Karpas-422 (cell line): ENCODE measurements around the gene C6orf52. TPM values are rescaled to one million over a fixed set of nuclear protein-coding genes. Genes with fewer than 3 reads are reported as not detected.
"Not testable (repeated sequence)": the region's sequence is repeated elsewhere in the genome, so short reads cannot be mapped to it uniquely, and the experiment has no call there.

Experiments used
- DNase-seq: peaks from one replicate; pipeline ENCODE4 v3.0.0-alpha.2; 2015
- H2AFZ ChIP-seq: fragments of 200-600 bp; sonication (generic); 2 replicates; pipeline ENCODE4 v1.6.1; 2014; ENCODE audit warnings: antibody characterized with exemption, low read length, mixed read lengths
- H3K27ac ChIP-seq: fragments of 200-600 bp; sonication (generic); 2 replicates; pipeline ENCODE4 v1.5.1; 2014; ENCODE audit warnings: mild to moderate bottlenecking, low read length, moderate library complexity
- H3K27me3 ChIP-seq: fragments of 200-600 bp; sonication (generic); 2 replicates; pipeline ENCODE4 v1.6.1; 2014; ENCODE audit warnings: low read length, mixed read lengths
- H3K36me3 ChIP-seq: fragments of 200-600 bp; sonication (generic); 2 replicates; pipeline ENCODE4 v1.6.1; 2014; ENCODE audit warnings: low read length, mixed read lengths; ENCODE audit not compliant: insufficient read depth
- H3K4me1 ChIP-seq: fragments of 200-600 bp; sonication (generic); 2 replicates; pipeline ENCODE4 v1.6.1; 2014; ENCODE audit warnings: mild to moderate bottlenecking, low read length, mixed read lengths
- H3K4me2 ChIP-seq: fragments of 200-600 bp; sonication (generic); 2 replicates; pipeline ENCODE4 v1.6.1; 2014; ENCODE audit warnings: low read length, low read depth, mild to moderate bottlenecking; ENCODE audit not compliant: poor library complexity, severe bottlenecking
- H3K4me3 ChIP-seq: fragments of 200-600 bp; sonication (generic); 2 replicates; pipeline ENCODE4 v1.5.1; 2014; ENCODE audit warnings: mild to moderate bottlenecking, antibody characterized with exemption, low read length, mixed read lengths
- H3K79me2 ChIP-seq: fragments of 200-600 bp; sonication (generic); 2 replicates; pipeline ENCODE4 v1.6.1; 2014; ENCODE audit warnings: mild to moderate bottlenecking, low read length, mixed read lengths
- H3K9ac ChIP-seq: fragments of 200-600 bp; sonication (generic); 2 replicates; pipeline ENCODE4 v1.6.0; 2014; ENCODE audit warnings: low read length
- H3K9me2 ChIP-seq: fragments of 200-600 bp; sonication (generic), shearing (Covaris generic); replicated peaks from 2 replicates; pipeline ENCODE4 v1.6.0; 2014; ENCODE audit warnings: mild to moderate bottlenecking, low read length, moderate library complexity; ENCODE audit not compliant: insufficient read depth
- H3K9me3 ChIP-seq: fragments of 300-700, 200-600 bp; sonication (generic); 2 replicates; pipeline ENCODE4 v1.6.1; 2014; ENCODE audit warnings: low read length, mixed read lengths
- H4K20me1 ChIP-seq: fragments of 200-600 bp; sonication (generic); 2 replicates; pipeline ENCODE4 v1.6.1; 2014; ENCODE audit warnings: mild to moderate bottlenecking, antibody characterized with exemption, low read length, low read depth; ENCODE audit not compliant: insufficient read depth
- total RNA-seq: library from RNA; depleted of rRNA; stranded (reverse); fragments of >200 nt; shearing (Covaris generic); gene quantifications from 2 replicates; pipeline ENCODE4 v1.2.3, GENCODE V29; 2014; ENCODE audit warnings: low replicate concordance

Gene C6orf52
- total RNA-seq, 1 experiment from 2014 or later: not detected

- H2AFZ ChIP-seq: no peak overlapping the region
- H3K4me1 ChIP-seq: peaks cover 5% of the 10 kb centered on the region; the same call in 1 of the 2 replicates
- no peak overlapping the region for H3K4me2 ChIP-seq
- no peak overlapping the region for H3K9ac ChIP-seq
- DNase-seq: no peak
- H3K4me3 ChIP-seq: no peak overlapping the region
- no peaks in the 10 kb centered on the region for H3K27me3 ChIP-seq
- H3K79me2 ChIP-seq: no peaks in the 10 kb centered on the region
- no peaks in the 10 kb centered on the region for H3K9me2 ChIP-seq
- no peaks in the 10 kb centered on the region for H4K20me1 ChIP-seq
- no peaks in the 10 kb centered on the region for H3K9me3 ChIP-seq
- H3K36me3 ChIP-seq: no peaks in the 10 kb centered on the region
- H3K27ac ChIP-seq: no peak overlapping the region
Measured at GRCh38 chr6:10681795-10682194, 12.6 kb downstream of the C6orf52 start.

DNA sequence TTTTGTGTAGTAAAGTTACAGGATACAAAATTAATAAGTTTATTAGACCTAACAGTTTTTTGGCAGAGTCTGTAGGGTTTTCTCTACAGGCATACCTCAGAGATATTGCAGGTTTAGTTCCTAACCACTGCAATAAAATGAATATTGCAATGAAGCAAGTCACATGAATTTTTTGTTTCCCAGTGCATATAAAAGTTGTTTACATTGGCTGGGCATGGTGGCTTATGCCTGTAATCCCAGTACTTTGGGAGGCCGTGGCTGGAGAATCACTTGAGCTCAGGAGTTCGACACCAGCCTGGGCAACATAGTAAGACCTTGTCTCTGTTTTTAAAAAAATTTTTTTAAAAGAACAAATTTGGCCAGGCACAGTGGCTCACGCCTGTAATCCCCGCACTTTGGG, 16.0 kb downstream of the C6orf52 start:
- no peak overlapping the region for H3K4me2 ChIP-seq
- H2AFZ ChIP-seq: no peak overlapping the region
- no peaks in the 10 kb centered on the region for H3K4me1 ChIP-seq
- no peak overlapping the region for H3K9ac ChIP-seq
- H3K9me3 ChIP-seq: no peaks in the 10 kb centered on the region
- H3K27me3 ChIP-seq: no peaks in the 10 kb centered on the region
- H3K27ac ChIP-seq: no peak overlapping the region
- H3K4me3 ChIP-seq: no peak overlapping the region
- no peaks in the 10 kb centered on the region for H3K79me2 ChIP-seq
- no peaks in the 10 kb centered on the region for H3K36me3 ChIP-seq
- no peaks in the 10 kb centered on the region for H4K20me1 ChIP-seq
- no peaks in the 10 kb centered on the region for H3K9me2 ChIP-seq
- no peak for DNase-seq

GRCh38 chr6:10676403-10676802, 18.0 kb downstream of the C6orf52 start:
- DNase-seq: no peak
- H3K79me2 ChIP-seq: no peaks in the 10 kb centered on the region
- H3K9ac ChIP-seq: no peak overlapping the region
- no peak overlapping the region for H3K4me3 ChIP-seq
- H3K4me1 ChIP-seq: no peaks in the 10 kb centered on the region
- no peaks in the 10 kb centered on the region for H3K9me2 ChIP-seq
- no peaks in the 10 kb centered on the region for H3K36me3 ChIP-seq
- no peaks in the 10 kb centered on the region for H3K9me3 ChIP-seq
- no peaks in the 10 kb centered on the region for H3K27me3 ChIP-seq
- no peak overlapping the region for H3K27ac ChIP-seq
- no peaks in the 10 kb centered on the region for H4K20me1 ChIP-seq
- no peak overlapping the region for H3K4me2 ChIP-seq
- H2AFZ ChIP-seq: no peak overlapping the region

DNA sequence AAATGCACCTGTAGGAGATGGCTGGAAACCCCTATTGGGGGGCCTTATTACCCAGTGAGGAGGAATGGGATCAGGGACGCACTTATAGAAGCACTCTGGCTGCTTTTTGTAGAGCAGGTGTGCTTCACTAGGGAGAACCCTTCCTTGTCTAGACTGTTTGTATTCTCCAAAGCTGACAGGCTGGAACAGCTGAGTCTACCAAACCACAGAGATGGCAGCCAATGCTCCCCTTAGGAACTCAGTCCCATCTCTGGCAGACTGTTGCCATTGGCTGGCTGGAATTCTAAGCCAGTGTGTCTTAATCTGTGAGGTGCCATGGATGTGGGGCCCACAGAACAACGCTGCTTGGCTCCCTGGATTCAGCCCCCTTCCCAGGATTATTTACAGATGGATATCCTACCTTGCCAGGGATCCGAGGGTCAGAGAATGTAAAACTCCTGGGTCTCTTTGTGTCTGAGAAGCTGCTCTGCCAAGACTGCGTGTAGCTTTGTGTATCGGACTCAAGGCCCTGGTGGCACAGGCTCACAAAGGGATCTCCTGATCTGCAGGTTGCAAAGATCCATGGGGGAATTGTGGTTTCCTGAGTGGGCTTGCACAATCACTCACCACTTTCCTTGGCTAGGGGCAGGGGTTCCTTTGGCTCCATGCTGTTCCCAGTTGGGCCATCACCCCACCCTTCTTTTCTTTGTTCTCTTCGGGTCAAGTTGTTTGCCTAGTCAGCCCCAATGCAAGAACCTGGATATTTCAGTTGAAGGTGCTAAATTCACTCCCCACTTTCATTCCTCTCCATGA, 26.1 kb downstream of the C6orf52 start:
- Histone ChIP-seq H3K79me2 (no peaks in the 10 kb centered on the region), H4K20me1 (no peaks in the 10 kb centered on the region), H3K4me2 (no peak overlapping the region), H3K36me3 (no peaks in the 10 kb centered on the region), H3K4me1 (no peaks in the 10 kb centered on the region), H3K9me2 (no peaks in the 10 kb centered on the region), H3K27me3 (no peaks in the 10 kb centered on the region), H3K4me3 (no peak overlapping the region), H3K9me3 (no peaks in the 10 kb centered on the region), H3K27ac (no peak overlapping the region), H2AFZ (no peak overlapping the region), H3K9ac (no peak overlapping the region)
- no peak for DNase-seq

DNA sequence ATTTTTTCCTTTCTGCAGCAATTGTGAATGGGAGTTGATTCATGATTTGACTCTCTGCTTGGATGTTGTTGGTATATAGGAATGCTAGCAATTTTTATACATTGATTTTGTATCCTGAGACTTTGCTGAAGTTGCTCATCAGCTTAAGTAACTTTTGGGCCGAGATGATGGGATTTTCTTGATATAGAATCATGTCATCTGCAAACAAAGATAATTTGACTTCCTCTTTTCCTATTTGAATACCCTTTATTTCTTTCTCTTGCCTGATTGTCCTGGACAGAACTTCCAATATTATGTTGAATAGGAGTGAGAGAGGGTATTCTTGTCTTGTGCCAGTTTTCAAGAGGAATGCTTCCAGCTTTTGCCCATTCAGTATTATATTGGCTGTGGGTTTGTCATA, 28.8 kb downstream of the C6orf52 start:
- not testable (repeated sequence) for H3K27ac ChIP-seq, H2AFZ ChIP-seq, H3K79me2 ChIP-seq, H3K9me2 ChIP-seq, H4K20me1 ChIP-seq, H3K4me3 ChIP-seq, H3K36me3 ChIP-seq, H3K4me2 ChIP-seq, DNase-seq, H3K4me1 ChIP-seq, H3K27me3 ChIP-seq, H3K9ac ChIP-seq, H3K9me3 ChIP-seq

DNA sequence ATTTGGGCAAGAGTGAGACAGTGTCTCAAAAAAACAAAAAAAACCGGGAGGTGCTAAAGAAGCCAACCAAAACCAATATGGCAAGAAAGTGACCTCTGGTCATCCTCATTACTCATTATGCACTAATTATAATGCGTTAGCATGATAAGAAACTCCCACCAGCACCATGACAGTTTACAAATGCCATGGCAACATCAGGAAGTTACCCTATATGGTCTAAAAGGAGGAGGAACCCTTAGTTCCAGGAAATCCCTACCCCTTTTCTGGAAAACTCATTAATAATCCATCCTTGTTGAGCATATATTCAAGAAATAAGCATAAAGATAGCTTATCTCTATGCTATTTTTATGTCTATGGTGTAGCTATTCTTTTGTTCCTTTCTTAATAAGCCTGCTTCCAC, 31.7 kb downstream of the C6orf52 start:
- Histone ChIP-seq H3K4me3 (no peak overlapping the region), H2AFZ (no peak overlapping the region), H3K27ac (no peak overlapping the region), H3K9me2 (no peaks in the 10 kb centered on the region), H3K36me3 (no peaks in the 10 kb centered on the region), H3K4me1 (no peaks in the 10 kb centered on the region), H3K4me2 (no peak overlapping the region), H3K9ac (no peak overlapping the region), H3K79me2 (no peaks in the 10 kb centered on the region), H3K27me3 (no peaks in the 10 kb centered on the region), H3K9me3 (no peaks in the 10 kb centered on the region), H4K20me1 (no peaks in the 10 kb centered on the region)
- DNase-seq: no peak

- H3K4me3 ChIP-seq: no peak overlapping the region
- H3K4me1 ChIP-seq: no peaks in the 10 kb centered on the region
- no peaks in the 10 kb centered on the region for H3K79me2 ChIP-seq
- H3K27me3 ChIP-seq: no peaks in the 10 kb centered on the region
- H4K20me1 ChIP-seq: no peaks in the 10 kb centered on the region
- no peaks in the 10 kb centered on the region for H3K36me3 ChIP-seq
- H3K4me2 ChIP-seq: no peak overlapping the region
- H3K9ac ChIP-seq: no peak overlapping the region
- H2AFZ ChIP-seq: no peak overlapping the region
- no peaks in the 10 kb centered on the region for H3K9me3 ChIP-seq
- H3K27ac ChIP-seq: no peak overlapping the region
- DNase-seq: no peak
- H3K9me2 ChIP-seq: no peaks in the 10 kb centered on the region
Measured at GRCh38 chr6:10662207-10662606, 32.2 kb downstream of the C6orf52 start.

- not testable (repeated sequence) for H2AFZ ChIP-seq, DNase-seq, H3K4me2 ChIP-seq
Measured at GRCh38 chr6:10660431-10661191, 33.8 kb downstream of the C6orf52 start.

More at GRCh38 chr6:10660431-10661191, 33.8 kb downstream of the C6orf52 start:
- H3K36me3 ChIP-seq, H3K4me3 ChIP-seq, H4K20me1 ChIP-seq, H3K9ac ChIP-seq, H3K79me2 ChIP-seq, H3K9me3 ChIP-seq, H3K27me3 ChIP-seq, H3K4me1 ChIP-seq, H3K27ac ChIP-seq, H3K9me2 ChIP-seq: not testable (repeated sequence)
